GM23338 (cell line): ENCODE measurements around the gene C1QTNF7. TPM values are rescaled to one million over a fixed set of nuclear protein-coding genes. Genes with fewer than 3 reads are reported as not detected.
A peak's percentile ranks its signal among the peaks of the same experiment; 100 is the strongest.

Experiments used
- ATAC-seq: fragments of 200-7000 bp; cut with Tn5 transposase; 3 replicates; pipeline ENCODE4 v1.9.1; 2020
- DNase-seq: peaks from one replicate; pipeline ENCODE4 v3.0.0-alpha.2; 2015; ENCODE audit warnings: low spot score
- H2AFZ ChIP-seq: fragments of 200-600 bp; sonication (generic); 2 replicates; pipeline ENCODE4 v1.8.0; 2016; ENCODE audit warnings: antibody characterized with exemption, mild to moderate bottlenecking, moderate library complexity
- H3F3A ChIP-seq: fragments of 200-600 bp; sonication (generic); replicated peaks from 2 replicates; pipeline ENCODE4 v1.8.0; 2017; ENCODE audit warnings: antibody characterized with exemption, mixed run types, low read depth
- H3K27ac ChIP-seq: fragments of 200-600 bp; sonication (generic); 2 replicates; pipeline ENCODE4 v1.6.1; 2016; ENCODE audit warnings: low read depth
- H3K27me3 ChIP-seq: fragments of 200-600 bp; sonication (generic); 2 replicates; pipeline ENCODE4 v1.8.0; 2016; ENCODE audit warnings: mild to moderate bottlenecking, mixed run types, moderate library complexity; ENCODE audit not compliant: insufficient read depth
- H3K36me3 ChIP-seq: fragments of 200-600 bp; sonication (generic); 2 replicates; pipeline ENCODE4 v1.8.0; 2016; ENCODE audit warnings: mild to moderate bottlenecking; ENCODE audit not compliant: insufficient read depth
- H3K4me1 ChIP-seq: fragments of 200-600 bp; sonication (generic); 2 replicates; pipeline ENCODE4 v1.8.0; 2016; ENCODE audit warnings: mild to moderate bottlenecking, moderate library complexity; ENCODE audit not compliant: insufficient read depth
- H3K4me2 ChIP-seq: fragments of 200-600 bp; sonication (generic); 2 replicates; pipeline ENCODE4 v1.7.1; 2017; ENCODE audit warnings: mixed run types
- H3K4me3 ChIP-seq: fragments of 200-600 bp; sonication (generic); 2 replicates; pipeline ENCODE4 v1.6.1; 2016; ENCODE audit warnings: mixed run types
- H3K79me2 ChIP-seq: fragments of 200-600 bp; sonication (generic); replicated peaks from 2 replicates; pipeline ENCODE4 v1.8.0; 2017; ENCODE audit warnings: mild to moderate bottlenecking; ENCODE audit not compliant: insufficient read depth
- H3K9me2 ChIP-seq: fragments of 200-600 bp; sonication (generic); 2 replicates; pipeline ENCODE4 v1.8.0; 2017; ENCODE audit not compliant: insufficient read depth
- H4K20me1 ChIP-seq: fragments of 200-600 bp; sonication (generic); replicated peaks from 2 replicates; pipeline ENCODE4 v1.8.0; 2017; ENCODE audit warnings: mild to moderate bottlenecking; ENCODE audit not compliant: insufficient read depth
- H3K27ac Mint-ChIP-seq: 2 replicates; pipeline ENCODE4 v1.8.0; 2020; ENCODE audit warnings: inconsistent platforms, mild to moderate bottlenecking, moderate library complexity, mixed read lengths
- H3K27me3 Mint-ChIP-seq: 3 replicates; pipeline ENCODE4 v1.8.0; 2022; ENCODE audit warnings: low read depth, mild to moderate bottlenecking, moderate library complexity, mixed read lengths, inconsistent platforms; ENCODE audit not compliant: insufficient read depth, poor library complexity
- H3K36me3 Mint-ChIP-seq: 3 replicates; pipeline ENCODE4 v1.8.0; 2021; ENCODE audit warnings: low read depth, mild to moderate bottlenecking, inconsistent platforms, moderate library complexity, mixed read lengths
- H3K4me1 Mint-ChIP-seq: 3 replicates; pipeline ENCODE4 v1.8.0; 2020; ENCODE audit warnings: mild to moderate bottlenecking, inconsistent platforms, mixed read lengths
- H3K4me3 Mint-ChIP-seq: 3 replicates; pipeline ENCODE4 v1.8.0; 2021; ENCODE audit warnings: moderate library complexity, mild to moderate bottlenecking, inconsistent platforms, mixed read lengths
- H3K9me3 Mint-ChIP-seq: 3 replicates; pipeline ENCODE4 v1.8.0; 2020; ENCODE audit warnings: moderate library complexity, mild to moderate bottlenecking, inconsistent platforms, mixed read lengths
- CREB1 ChIP-seq: fragments of 250-450 bp; sonication (Bioruptor Pico); IDR thresholded peaks from 2 replicates; pipeline ENCODE4 v1.5.0; 2020; ENCODE audit warnings: low read depth, mild to moderate bottlenecking, moderate library complexity
- EZH2 ChIP-seq: fragments of 200-600 bp; sonication (generic); IDR thresholded peaks from one replicate; pipeline ENCODE4 v1.8.0; 2017; ENCODE audit warnings: antibody characterized with exemption, mild to moderate bottlenecking, low read depth; ENCODE audit not compliant: unreplicated experiment
- EZH2phosphoT487 ChIP-seq: fragments of 200-600 bp; sonication (generic); IDR thresholded peaks from one replicate; pipeline ENCODE4 v1.8.1; 2018; ENCODE audit warnings: antibody characterized with exemption; ENCODE audit not compliant: unreplicated experiment
- JUNB ChIP-seq: IDR thresholded peaks from one replicate; pipeline ENCODE4 v1.6.1; 2016; ENCODE audit warnings: antibody characterized with exemption; ENCODE audit not compliant: unreplicated experiment
- POLR2AphosphoS5 ChIP-seq: IDR thresholded peaks from 2 replicates; pipeline ENCODE4 v1.6.1; 2016; ENCODE audit warnings: antibody characterized with exemption, low read depth
- STAT1 ChIP-seq: IDR thresholded peaks from one replicate; pipeline ENCODE4 v1.6.1; 2016; ENCODE audit warnings: antibody characterized with exemption; ENCODE audit not compliant: unreplicated experiment
- ZNF114 ChIP-seq: fragments of 250-450 bp; sonication (Bioruptor Pico); IDR thresholded peaks from 2 replicates; pipeline ENCODE4 v1.5.0; 2020; ENCODE audit warnings: mild to moderate bottlenecking, moderate library complexity
- ZNF331 ChIP-seq: fragments of 250-450 bp; sonication (Bioruptor Pico); IDR thresholded peaks from 2 replicates; pipeline ENCODE4 v1.5.0; 2020; ENCODE audit warnings: low read depth, mild to moderate bottlenecking, moderate library complexity
- polyA plus RNA-seq: library from polyadenylated mRNA; unstranded; fragments of >200 nt; fragmentation: Nextera tagmentation; extraction: Ambion mirVana; gene quantifications from 2 replicates; pipeline ENCODE4 v1.2.1, GENCODE V29; 2016
- total RNA-seq: library from RNA; depleted of rRNA; stranded (reverse); fragments of >200 nt; shearing (Covaris generic); gene quantifications from 2 replicates; pipeline ENCODE4 v1.2.3, GENCODE V29; 2014
- TF ChIP-seq, protein P1 (sequence below): IDR thresholded peaks from 2 replicates; pipeline ENCODE4 v1.6.1; 2016; ENCODE audit warnings: antibody characterized with exemption
- TF ChIP-seq, protein P2 (sequence below): fragments of 250-450 bp; sonication (Bioruptor Pico); IDR thresholded peaks from 2 replicates; pipeline ENCODE4 v1.5.0; 2020; ENCODE audit warnings: mild to moderate bottlenecking, moderate library complexity
- TF ChIP-seq, protein P3 (sequence below): IDR thresholded peaks from one replicate; pipeline ENCODE4 v1.6.1; 2018; ENCODE audit warnings: antibody characterized with exemption; ENCODE audit not compliant: unreplicated experiment

Gene C1QTNF7
- total and polyA plus RNA-seq, 2 experiments from 2014 or later: not detected

DNA sequence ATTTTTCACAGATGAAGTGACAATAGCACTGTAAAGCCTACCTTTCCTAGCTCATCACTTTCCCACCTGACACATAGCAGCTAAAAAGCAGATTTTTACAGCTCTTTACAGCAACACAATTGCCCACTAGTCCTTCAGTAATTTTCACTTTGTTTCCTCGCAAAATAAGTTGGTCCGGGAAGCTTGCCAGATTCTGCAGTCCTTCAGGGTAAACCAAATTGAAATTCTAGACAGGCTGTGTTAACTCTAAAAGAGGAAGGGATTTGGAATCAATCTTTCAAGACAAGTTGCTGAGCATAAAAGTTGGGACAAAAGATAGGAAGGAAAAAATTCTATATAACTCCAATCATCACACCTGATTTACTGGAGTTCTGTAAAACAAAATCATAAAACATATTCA lies 8.7 kb downstream of the C1QTNF7 start:
- H3K27me3 Mint-ChIP-seq: no peaks in the 10 kb centered on the region
- Histone ChIP-seq H3K27ac (no peak overlapping the region), H3K79me2 (no peaks in the 10 kb centered on the region), H3K4me3 (no peak overlapping the region), H4K20me1 (no peaks in the 10 kb centered on the region), H3K4me2 (no peak overlapping the region), H3K9me2 (no peaks in the 10 kb centered on the region), H3K27me3 (no peaks in the 10 kb centered on the region), H3K36me3 (no peaks in the 10 kb centered on the region), H2AFZ (no peak overlapping the region), H3F3A (no peaks in the 10 kb centered on the region), H3K4me1 (no peaks in the 10 kb centered on the region)
- no peak for DNase-seq
- H3K9me3 Mint-ChIP-seq: no peaks in the 10 kb centered on the region; the same call in 2 of the 3 replicates
- H3K4me3 Mint-ChIP-seq: no peak overlapping the region
- no peak for TF ChIP-seq EZH2phosphoT487
- no peak for TF ChIP-seq STAT1
- TF ChIP-seq, protein P1, sequence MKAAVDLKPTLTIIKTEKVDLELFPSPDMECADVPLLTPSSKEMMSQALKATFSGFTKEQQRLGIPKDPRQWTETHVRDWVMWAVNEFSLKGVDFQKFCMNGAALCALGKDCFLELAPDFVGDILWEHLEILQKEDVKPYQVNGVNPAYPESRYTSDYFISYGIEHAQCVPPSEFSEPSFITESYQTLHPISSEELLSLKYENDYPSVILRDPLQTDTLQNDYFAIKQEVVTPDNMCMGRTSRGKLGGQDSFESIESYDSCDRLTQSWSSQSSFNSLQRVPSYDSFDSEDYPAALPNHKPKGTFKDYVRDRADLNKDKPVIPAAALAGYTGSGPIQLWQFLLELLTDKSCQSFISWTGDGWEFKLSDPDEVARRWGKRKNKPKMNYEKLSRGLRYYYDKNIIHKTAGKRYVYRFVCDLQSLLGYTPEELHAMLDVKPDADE: no peak
- no peak for TF ChIP-seq ZNF331 (CRISPR knock-in tag)
- no peak for TF ChIP-seq EZH2
- TF ChIP-seq ZNF114 (CRISPR knock-in tag): no peak
- TF ChIP-seq JUNB: no peak
- TF ChIP-seq CREB1 (CRISPR knock-in tag): no peak
- no peak for ATAC-seq
- no peaks in the 10 kb centered on the region for H3K36me3 Mint-ChIP-seq
- no peak overlapping the region for H3K27ac Mint-ChIP-seq
- H3K4me1 Mint-ChIP-seq: no peaks in the 10 kb centered on the region

DNA sequence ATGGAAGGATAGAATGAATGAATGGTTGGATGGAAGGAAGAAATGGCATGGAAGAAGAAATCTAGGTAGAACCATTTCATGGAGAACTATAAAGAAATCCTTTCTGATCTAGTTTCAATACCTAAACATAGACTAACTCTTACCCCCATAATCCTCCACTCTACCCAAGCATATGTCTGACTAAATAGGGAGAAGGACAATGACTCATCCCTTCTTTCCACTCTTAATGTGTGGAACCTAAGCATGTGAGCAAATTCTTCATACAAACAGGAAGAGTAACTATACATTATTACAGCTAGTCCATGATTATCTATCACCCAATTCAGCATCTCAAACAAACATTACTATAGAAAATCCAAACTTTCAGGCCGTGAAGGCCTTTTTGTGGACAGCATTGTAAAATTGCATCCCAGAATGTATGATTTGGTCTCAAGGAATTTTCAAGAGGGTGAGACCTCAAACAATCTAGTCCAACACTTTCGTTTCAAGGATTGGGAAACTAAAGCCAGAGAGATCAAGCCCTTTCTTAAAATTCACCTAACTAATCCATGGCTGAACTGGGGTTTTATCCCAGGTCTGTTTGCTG lies 11.2 kb downstream of the C1QTNF7 start:
- Mint-ChIP-seq H3K9me3 (peaks cover 5% of the 10 kb centered on the region; the same call in 2 of the 3 replicates), H3K4me3 (no peak overlapping the region), H3K27me3 (no peaks in the 10 kb centered on the region), H3K27ac (no peak overlapping the region), H3K36me3 (no peaks in the 10 kb centered on the region), H3K4me1 (no peaks in the 10 kb centered on the region)
- Histone ChIP-seq H3K27ac (no peak overlapping the region), H3K4me3 (no peak overlapping the region), H4K20me1 (no peaks in the 10 kb centered on the region), H3K4me2 (no peak overlapping the region), H3K4me1 (no peaks in the 10 kb centered on the region), H3K9me2 (no peaks in the 10 kb centered on the region), H3K27me3 (no peaks in the 10 kb centered on the region), H3K79me2 (no peaks in the 10 kb centered on the region), H2AFZ (0 out of 2 replicates have a peak overlapping the region, but pooled peaks have one; percentile 39), H3F3A (no peaks in the 10 kb centered on the region), H3K36me3 (no peaks in the 10 kb centered on the region)
- DNase-seq: no peak
- no peak for ATAC-seq
- TF ChIP-seq, protein P2, sequence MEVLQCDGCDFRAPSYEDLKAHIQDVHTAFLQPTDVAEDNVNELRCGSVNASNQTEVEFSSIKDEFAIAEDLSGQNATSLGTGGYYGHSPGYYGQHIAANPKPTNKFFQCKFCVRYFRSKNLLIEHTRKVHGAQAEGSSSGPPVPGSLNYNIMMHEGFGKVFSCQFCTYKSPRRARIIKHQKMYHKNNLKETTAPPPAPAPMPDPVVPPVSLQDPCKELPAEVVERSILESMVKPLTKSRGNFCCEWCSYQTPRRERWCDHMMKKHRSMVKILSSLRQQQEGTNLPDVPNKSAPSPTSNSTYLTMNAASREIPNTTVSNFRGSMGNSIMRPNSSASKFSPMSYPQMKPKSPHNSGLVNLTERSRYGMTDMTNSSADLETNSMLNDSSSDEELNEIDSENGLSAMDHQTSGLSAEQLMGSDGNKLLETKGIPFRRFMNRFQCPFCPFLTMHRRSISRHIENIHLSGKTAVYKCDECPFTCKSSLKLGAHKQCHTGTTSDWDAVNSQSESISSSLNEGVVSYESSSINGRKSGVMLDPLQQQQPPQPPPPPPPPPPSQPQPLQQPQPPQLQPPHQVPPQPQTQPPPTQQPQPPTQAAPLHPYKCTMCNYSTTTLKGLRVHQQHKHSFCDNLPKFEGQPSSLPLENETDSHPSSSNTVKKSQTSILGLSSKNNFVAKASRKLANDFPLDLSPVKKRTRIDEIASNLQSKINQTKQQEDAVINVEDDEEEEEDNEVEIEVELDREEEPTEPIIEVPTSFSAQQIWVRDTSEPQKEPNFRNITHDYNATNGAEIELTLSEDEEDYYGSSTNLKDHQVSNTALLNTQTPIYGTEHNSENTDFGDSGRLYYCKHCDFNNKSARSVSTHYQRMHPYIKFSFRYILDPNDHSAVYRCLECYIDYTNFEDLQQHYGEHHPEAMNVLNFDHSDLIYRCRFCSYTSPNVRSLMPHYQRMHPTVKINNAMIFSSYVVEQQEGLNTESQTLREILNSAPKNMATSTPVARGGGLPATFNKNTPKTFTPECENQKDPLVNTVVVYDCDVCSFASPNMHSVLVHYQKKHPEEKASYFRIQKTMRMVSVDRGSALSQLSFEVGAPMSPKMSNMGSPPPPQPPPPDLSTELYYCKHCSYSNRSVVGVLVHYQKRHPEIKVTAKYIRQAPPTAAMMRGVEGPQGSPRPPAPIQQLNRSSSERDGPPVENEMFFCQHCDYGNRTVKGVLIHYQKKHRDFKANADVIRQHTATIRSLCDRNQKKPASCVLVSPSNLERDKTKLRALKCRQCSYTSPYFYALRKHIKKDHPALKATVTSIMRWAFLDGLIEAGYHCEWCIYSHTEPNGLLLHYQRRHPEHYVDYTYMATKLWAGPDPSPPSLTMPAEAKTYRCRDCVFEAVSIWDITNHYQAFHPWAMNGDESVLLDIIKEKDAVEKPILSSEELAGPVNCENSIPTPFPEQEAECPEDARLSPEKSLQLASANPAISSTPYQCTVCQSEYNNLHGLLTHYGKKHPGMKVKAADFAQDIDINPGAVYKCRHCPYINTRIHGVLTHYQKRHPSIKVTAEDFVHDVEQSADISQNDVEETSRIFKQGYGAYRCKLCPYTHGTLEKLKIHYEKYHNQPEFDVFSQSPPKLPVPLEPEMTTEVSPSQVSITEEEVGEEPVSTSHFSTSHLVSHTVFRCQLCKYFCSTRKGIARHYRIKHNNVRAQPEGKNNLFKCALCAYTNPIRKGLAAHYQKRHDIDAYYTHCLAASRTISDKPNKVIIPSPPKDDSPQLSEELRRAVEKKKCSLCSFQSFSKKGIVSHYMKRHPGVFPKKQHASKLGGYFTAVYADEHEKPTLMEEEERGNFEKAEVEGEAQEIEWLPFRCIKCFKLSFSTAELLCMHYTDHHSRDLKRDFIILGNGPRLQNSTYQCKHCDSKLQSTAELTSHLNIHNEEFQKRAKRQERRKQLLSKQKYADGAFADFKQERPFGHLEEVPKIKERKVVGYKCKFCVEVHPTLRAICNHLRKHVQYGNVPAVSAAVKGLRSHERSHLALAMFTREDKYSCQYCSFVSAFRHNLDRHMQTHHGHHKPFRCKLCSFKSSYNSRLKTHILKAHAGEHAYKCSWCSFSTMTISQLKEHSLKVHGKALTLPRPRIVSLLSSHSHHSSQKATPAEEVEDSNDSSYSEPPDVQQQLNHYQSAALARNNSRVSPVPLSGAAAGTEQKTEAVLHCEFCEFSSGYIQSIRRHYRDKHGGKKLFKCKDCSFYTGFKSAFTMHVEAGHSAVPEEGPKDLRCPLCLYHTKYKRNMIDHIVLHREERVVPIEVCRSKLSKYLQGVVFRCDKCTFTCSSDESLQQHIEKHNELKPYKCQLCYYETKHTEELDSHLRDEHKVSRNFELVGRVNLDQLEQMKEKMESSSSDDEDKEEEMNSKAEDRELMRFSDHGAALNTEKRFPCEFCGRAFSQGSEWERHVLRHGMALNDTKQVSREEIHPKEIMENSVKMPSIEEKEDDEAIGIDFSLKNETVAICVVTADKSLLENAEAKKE (CRISPR knock-in tag): no peak
- no peak for TF ChIP-seq EZH2
- no peak for TF ChIP-seq STAT1
- TF ChIP-seq POLR2AphosphoS5: no peak
- no peak for TF ChIP-seq CREB1 (CRISPR knock-in tag)
- no peak for TF ChIP-seq ZNF331 (CRISPR knock-in tag)
- TF ChIP-seq, protein P3, sequence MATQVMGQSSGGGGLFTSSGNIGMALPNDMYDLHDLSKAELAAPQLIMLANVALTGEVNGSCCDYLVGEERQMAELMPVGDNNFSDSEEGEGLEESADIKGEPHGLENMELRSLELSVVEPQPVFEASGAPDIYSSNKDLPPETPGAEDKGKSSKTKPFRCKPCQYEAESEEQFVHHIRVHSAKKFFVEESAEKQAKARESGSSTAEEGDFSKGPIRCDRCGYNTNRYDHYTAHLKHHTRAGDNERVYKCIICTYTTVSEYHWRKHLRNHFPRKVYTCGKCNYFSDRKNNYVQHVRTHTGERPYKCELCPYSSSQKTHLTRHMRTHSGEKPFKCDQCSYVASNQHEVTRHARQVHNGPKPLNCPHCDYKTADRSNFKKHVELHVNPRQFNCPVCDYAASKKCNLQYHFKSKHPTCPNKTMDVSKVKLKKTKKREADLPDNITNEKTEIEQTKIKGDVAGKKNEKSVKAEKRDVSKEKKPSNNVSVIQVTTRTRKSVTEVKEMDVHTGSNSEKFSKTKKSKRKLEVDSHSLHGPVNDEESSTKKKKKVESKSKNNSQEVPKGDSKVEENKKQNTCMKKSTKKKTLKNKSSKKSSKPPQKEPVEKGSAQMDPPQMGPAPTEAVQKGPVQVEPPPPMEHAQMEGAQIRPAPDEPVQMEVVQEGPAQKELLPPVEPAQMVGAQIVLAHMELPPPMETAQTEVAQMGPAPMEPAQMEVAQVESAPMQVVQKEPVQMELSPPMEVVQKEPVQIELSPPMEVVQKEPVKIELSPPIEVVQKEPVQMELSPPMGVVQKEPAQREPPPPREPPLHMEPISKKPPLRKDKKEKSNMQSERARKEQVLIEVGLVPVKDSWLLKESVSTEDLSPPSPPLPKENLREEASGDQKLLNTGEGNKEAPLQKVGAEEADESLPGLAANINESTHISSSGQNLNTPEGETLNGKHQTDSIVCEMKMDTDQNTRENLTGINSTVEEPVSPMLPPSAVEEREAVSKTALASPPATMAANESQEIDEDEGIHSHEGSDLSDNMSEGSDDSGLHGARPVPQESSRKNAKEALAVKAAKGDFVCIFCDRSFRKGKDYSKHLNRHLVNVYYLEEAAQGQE: no peak
- no peak for TF ChIP-seq JUNB
